GM21576 (cell line): ENCODE results near the gene FOXN3.
"Not testable (repeated sequence)": the region's sequence is repeated elsewhere in the genome, so short reads cannot be mapped to it uniquely, and the experiment has no call there.

Experiments
- ATAC-seq: cut with Tn5 transposase; IDR thresholded peaks from one replicate; pipeline ENCODE4 v1.9.1; 2021; ENCODE audit warnings: mild to moderate bottlenecking, moderate library complexity; ENCODE audit not compliant: unreplicated experiment

Gene FOXN3

GRCh38 chr14:89207925-89208328 is 209.1 kb downstream of the FOXN3 start:
- no peak for ATAC-seq

DNA sequence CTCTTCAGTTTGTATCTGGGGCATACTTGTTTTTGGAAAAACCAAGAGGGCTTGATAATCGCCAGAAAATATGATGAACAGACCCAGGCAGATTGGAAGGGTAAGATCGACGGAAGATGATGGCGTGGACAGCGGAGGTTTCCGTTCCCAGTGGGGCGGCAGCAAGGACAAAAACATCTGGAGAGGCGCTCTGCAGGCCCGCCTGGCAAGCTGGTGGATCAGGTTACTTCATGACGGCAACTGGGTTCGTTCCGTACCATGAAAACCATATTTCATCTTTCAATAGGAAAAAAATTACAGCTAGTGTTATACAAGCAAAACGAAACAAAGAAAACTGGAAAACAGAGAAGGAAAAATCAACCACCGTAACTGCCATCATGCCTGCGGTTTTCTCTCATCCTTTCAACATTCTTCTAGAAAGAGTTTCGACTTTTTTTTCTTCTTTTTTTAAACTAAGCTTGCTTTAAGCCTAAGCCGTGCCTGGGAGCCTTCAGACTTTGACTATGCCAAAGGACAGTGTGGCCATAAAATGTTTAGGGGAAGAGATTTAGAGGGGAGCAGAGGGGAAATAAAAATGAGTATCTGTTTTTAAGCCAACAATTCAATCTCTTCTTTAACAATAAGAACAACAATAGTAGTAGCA is 210.5 kb downstream of the FOXN3 start:
- ATAC-seq = no peak

DNA sequence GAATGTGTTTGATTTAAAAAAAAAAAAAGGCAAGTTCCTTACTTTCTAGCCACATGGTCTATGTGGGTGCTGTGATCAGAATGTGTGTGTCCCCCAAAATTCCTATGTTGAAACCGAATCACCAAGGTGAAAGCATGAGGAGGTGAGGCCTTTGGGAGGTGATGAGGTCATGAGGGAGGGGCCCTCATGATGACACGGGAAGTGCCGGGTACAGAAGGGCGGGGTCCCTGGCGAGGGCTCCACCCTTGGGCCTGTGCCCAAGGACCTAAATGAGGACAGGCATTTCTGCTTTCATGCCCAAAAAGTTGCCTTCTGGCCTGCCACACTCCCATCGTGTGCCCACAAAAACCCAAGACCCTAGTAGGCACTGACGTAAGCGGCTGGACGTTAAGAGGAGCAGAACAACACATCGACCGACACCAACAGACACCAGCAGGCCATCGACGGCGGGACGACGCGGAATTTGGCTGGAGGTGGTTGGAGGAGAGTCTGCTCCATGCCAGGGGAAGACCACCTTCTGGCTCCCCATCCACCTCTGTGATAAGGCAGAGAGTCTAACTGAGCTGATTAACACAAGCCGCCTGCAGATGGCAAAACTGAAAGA is 211.8 kb downstream of the FOXN3 start:
- no peak for ATAC-seq

GRCh38 chr14:89202413-89203190 is 214.4 kb downstream of the FOXN3 start:
- ATAC-seq = no peak

- ATAC-seq = no peak
These were observed 215.4 kb downstream of the FOXN3 start for GRCh38 chr14:89201645-89202044.

GRCh38 chr14:89199357-89199756 is 217.7 kb downstream of the FOXN3 start:
- ATAC-seq = not testable (repeated sequence)

DNA sequence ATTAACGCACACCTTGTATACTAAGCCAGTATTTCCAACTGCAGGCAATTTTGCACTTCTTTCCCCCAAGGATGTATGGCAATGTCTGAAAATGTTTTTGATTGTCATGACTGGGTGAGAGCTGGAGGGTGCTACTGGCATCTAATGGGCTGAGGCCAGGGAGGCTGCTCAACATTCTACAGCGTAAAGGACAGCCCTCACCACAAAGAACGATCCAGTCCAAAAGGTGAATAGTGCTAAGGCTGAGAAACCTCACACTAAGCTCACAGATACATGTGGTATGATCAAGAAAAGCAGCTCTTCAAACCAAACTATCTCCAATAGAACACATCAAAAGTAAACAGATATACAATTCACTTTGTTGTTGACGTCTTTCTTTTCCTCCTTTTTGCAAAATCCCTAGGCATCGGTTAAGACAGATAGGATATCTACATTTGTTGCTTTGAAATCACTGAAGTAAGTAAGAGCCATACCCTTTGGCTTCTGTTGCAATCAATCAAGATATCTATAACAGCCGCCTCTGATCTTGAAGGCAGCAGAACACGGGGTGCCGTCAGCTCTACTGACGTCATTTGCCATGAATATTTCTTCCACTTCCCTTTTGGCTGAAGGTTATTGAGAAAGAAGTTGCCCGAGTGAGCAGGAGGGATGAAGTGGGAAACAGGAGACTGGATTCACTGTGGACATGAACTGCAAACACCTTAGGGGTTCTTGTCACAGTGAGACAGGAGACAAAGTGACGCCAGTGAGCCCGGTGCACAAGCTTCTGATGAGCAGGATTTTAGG is 218.3 kb downstream of the FOXN3 start:
- no peak for ATAC-seq

DNA sequence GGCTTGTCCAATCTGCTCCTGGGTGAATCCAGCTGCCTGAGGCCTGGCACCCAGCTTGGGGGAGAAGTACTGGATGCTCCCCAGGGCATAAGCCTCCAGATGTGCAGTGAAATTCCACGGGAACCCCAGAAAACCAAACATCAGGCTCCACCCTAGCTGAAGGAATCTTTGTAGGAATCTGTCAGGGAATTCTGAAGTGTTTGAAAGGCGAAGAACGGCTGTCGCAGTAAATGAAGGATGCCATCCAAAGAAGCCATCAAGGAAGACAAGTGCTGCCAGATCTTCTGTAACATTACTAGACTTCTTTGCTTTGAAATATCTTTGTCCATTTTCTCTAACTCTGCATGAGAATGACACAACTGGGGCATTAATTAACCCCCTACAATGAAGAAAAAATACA is 219.4 kb downstream of the FOXN3 start:
- ATAC-seq = no peak

GRCh38 chr14:89196545-89196944 is 220.5 kb downstream of the FOXN3 start:
- no peak for ATAC-seq

DNA sequence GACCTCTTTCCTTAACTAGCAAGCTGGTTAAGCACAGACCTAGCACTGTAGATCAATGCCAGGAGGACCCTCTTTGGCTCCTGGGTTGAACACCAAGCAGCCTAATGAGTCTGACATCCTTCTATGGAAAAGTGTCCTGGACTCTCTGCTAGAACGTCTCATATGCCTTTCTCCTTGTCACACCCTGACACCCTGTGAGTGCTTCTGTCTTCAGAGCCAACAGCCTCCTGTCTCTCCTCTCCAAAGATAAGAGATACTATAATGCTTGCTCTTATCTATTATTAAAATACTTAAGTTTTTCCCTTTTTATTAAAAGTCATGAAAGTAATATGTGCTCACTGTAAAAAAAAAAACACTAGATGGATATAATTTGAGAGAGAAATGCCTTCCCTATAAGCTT is 222.7 kb downstream of the FOXN3 start:
- no peak for ATAC-seq

DNA sequence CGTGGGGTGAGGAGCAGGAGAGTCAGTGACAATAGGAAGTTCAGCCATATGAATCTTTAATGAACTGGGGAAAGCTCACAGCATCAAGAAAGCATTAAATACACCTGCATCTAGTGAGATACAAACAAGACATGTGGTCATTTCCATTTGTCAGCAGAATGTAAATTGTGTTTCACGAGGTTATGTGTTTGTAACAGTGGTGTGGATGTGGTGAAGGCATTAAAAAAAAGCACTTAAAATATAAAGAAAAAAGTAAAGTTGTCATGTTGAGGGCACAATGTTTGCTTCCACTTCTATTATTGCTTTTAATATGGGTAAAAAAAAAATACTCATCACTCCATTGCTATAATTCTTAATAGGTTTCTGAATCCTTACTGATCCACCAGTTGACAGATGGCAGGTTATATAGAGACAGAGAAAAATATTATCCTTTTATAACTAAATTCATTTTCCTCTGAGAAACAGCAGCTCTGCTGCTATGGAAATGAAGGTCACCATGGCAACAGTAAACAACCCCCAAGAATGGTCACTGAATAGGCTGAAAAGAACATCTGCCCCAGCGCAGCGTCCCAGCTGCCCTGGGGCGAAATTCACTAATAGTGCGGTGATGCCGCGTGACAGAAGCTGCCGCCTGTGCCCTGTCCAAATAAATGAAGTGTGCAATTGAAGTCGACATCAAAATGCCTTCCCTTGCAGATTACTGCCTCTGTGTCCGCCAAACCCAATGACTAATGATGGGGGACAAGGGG is 226.1 kb downstream of the FOXN3 start:
- ATAC-seq = no peak

- ATAC-seq = no peak
These were observed 228.5 kb downstream of the FOXN3 start for GRCh38 chr14:89188492-89188891.

GRCh38 chr14:89187501-89187900 is 229.5 kb downstream of the FOXN3 start:
- ATAC-seq = no peak

- ATAC-seq = peak; percentile 67
These were observed 230.1 kb downstream of the FOXN3 start for GRCh38 chr14:89186856-89187376.

DNA sequence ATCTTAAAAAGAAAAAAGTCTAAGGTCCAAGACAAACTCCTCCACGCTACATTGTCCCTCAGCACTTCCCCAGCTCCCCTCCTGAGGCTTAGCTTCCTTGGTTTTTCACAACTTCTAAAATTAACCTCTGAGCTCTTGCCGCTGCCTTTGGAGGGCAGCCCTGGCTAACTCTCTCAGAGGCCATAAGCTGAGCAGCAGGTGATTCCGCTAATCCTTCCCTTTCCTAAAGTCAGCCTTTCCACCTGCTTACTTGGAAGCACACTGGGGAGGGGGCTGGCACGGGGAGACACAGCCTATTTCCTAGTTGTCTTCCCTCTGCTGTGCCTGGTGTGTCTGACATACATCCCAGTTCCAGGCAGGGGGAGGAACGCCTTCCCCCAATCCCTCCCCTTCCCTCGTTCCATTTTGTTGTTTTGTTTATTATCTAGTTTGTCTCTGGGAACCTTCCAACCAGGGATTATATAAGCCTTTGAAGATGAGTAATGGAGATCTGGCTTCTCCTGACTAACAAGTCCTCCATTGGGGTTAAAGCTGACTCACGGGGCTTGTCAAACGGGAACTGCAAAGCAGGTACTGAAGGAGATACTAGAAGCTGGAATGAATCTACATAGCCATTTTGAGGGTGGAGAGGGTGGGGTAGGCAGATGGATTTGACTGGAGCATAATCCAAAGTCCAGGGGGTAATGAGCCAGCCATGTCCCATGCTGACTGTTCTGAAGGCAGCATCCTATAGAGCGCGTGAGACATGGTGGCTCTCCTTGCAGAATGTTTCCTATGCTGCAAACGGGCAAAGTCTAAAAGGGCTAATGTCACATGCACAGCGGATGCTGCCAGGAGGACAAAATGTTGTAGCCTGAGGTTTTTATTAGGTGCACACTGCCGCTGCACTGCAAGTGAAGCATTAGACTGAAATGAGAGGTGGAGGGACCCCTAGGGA is 230.8 kb downstream of the FOXN3 start:
- ATAC-seq = no peak

DNA sequence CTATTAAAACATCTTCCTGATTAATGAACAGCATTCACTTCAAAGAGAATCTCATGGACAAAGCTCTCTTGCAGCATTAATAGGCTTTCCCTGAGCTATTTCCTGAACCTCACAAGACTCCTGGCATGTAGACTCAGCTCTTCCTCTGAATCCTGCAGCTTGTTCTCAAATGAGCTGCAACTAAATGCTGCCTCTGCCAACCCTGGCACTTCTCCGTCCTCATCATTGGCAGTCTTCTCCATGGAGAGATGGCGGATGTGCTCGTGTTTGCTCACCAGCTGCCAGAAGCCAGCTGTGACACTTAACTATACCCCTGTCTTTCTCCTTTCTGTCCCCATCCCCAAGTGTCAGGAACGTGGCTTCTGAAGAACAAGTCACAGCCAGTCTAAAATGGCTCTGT is 232.1 kb downstream of the FOXN3 start:
- ATAC-seq = no peak

DNA sequence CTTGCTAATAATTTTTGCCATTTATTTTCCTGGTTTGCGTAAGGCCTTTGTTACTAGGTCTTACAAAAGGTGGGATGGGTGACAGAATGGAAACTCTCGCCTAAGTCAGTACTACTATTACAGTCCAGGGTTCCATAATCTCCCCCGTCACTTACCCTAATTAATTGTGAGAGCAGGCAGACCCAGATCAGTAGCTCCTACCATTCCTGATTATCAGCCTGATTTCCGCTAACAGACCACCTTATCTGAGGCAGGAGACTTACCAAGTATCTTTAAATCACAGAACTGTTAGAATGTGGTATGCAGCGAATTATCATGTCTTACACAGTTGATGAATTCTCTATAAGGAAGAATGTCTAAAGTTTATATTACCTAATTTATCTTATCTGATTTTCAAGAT is 234.7 kb downstream of the FOXN3 start:
- ATAC-seq = no peak

- ATAC-seq = no peak
These were observed 236.5 kb downstream of the FOXN3 start for GRCh38 chr14:89180546-89180945.

DNA sequence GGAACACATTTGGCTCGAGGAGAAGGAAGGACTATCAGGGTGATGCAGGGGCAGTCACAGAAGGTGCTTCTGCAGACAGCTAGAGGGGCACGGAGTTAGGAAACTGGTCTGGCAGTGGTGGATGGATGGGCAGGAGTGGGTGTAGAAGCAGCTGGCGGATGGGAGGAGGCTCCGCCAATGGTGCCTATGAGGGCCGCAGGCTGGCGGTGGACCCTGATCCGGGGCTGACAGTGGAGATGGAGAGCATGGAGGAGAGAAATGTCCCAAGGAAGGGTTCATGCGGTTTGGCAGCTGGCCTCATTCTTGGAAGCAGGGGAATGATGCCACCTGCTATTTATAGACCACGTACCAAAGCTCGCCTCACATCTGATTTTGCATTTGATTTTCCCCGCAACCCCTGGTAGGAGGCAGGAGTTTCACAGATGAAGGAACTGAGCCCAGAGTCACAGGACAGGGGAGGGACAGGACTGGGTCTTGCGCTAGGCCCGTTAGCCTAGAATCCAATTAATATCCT is 237.1 kb downstream of the FOXN3 start:
- no peak for ATAC-seq
